HG02763 (cell line): ENCODE data around the gene PHLDB2.

Experiments used
- ATAC-seq: cut with Tn5 transposase; IDR thresholded peaks from one replicate; pipeline ENCODE4 v1.9.1; 2021; ENCODE audit warnings: mild to moderate bottlenecking, moderate library complexity; ENCODE audit not compliant: unreplicated experiment

Gene PHLDB2

DNA sequence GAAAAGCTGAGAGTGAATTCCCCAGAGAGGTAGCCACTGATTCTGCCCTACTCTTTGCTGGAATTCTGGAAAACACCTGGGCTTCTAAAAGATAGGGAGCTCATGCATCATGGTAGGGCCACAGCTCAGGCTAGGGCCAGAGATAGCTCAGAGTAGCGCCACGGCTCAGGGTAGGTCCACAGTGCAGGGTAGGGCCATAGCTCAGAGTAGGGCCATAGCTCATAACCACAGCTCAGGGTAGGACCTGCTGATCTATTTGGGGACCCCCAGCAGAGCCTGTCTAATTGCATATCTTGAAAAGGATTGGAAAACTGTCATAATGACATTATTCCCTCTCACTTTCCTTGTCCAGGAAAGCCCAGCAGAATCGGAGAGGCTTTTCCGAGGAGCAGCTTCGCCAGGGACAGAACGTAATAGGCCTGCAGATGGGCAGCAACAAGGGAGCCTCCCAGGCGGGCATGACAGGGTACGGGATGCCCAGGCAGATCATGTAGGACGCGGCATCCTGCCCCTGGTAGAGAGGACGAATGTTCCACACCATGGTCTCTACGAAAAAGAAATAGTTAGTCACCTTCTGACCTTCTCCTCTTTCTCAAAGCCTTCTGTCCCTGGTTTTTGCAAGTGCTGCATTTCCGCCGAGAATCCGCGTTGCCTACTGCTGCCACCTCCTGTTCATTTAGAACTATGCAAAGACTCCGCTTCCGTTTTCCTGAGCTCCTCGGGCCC is 154.2 kb downstream of the PHLDB2 start:
- peak; percentile 70 for ATAC-seq

DNA sequence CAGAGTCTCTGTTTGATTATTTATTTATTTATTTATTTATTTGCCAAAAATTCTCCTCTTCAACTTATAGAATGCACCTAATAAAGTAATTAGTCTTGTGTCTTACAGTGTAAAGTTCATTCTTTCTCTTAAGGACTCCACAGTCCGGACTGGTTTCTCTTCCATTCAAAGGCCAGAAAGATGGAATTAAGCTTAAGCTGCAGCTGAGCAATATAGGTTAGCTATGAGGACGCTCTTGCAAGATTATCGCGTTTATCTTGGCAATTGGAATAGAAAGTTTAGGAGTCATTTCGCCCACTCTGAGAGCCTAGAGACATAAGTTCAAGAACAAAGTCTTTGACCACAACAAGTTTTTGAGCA is 154.7 kb downstream of the PHLDB2 start:
- no peak for ATAC-seq

DNA sequence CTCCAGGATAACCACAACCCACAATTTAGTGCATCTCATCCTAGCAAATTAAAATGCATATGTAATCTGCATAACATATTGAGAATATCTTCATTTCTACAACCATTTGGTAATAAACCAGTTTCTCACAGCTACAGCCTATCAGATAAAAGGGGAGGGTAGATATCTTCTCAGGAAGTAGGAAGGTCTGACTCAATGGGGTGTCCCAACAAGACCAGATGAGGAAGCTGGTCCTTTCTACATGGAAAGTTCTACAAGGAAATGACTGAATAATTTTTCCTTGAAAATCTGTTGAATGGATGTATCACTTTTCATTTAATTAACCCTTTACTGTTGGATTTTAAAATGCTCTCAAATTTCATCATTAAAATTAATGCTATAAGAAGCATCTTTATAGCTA is 158.0 kb downstream of the PHLDB2 start:
- ATAC-seq: no peak

DNA sequence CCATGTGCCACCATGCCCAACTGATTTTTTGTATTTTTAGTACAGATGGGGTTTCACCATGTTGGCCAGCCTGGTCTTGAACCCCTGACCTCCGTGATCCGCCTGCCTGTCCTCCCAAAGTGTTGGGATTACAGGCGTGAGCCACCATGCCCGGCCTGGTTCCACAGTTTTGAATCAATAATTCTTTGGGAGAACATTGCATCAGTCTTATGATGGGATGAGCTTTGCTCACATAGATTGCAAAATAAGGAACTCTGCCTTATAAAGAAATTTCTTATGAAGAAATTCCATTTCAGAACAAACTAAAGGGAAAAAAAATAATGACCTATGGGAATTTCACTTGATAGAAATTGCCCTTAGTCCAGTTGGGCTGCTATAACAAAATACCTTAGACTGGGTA is 159.6 kb downstream of the PHLDB2 start:
- no peak for ATAC-seq

DNA sequence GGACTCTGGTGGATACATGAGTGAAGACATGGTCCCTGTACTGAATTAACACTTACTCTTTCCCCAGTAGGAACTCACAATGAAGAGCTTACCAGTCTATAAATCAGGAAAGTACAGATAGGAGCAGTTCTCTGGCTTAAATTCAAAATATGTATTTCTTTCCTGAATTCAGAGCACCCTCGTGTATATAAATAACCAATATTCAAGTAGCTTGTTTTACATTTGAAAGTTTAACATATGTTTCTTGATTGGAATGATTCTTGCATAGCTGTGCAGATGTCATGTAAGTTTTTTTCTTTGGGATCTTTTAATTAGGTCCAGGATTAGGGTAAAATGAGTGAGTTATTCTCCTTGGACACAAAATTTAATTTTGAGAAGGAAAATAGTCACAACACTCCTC is 160.7 kb downstream of the PHLDB2 start:
- no peak for ATAC-seq

DNA sequence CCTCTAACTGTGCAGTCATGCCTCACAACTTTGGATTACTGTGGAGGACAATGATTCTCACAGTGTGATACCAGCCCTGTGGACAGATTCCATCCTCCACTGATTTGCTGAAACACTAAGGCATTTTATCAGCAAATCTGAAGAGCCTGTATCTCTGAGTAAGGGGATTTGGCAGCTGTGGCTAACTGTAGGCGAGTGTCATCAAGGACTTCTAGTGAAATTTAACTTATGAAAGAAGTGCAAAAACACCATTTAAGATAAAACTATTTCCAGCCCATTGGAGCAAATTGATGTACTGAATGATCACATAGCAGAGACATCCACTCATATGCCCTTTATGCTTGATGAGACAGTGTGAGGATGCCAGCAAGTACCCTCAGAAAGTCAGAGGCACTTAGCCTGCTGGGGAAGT is 161.6 kb downstream of the PHLDB2 start:
- no peak for ATAC-seq
